ENCODE measurements around the gene ZMIZ1. TPM values are rescaled to one million over a fixed set of nuclear protein-coding genes. Genes with fewer than 3 reads are reported as not detected.

The ZMIZ1 gene
- total RNA-seq, 5 donors from 2014 or later (not counting 1 experiment from before 2014, with no cell fraction given), result 16.8 to 27.1 (median 21.2) TPM

- no peaks in the 10 kb centered on the region for H3K27me3 Mint-ChIP-seq
- no peak for DNase-seq
- no peak overlapping the region for H3K27ac Mint-ChIP-seq
- WGBS (ENCODE audit: insufficient coverage), result 97% methylated on average over 10 of the region's 14 CpGs
- ChIA-PET CTCF (no interaction called here), POLR2A (no interaction called here)
- H3K9me3 Mint-ChIP-seq, result no peaks in the 10 kb centered on the region
- Histone ChIP-seq H3K27ac (ENCODE audit: low read length) (no peak overlapping the region), H3K4me3 (ENCODE audit: control insufficient read depth in 1 of 2, extremely low read depth in 1 of 2, low read length in 1 of 2) (no peak overlapping the region), H3K36me3 (ENCODE audit: control insufficient read depth in 2 of 2, extremely low read depth in 1 of 2, insufficient read depth in 1 of 2, low read length in 1 of 2) (no peaks in the 10 kb centered on the region), H3K9me3 (no peaks in the 10 kb centered on the region), H3K4me1 (ENCODE audit: control insufficient read depth in 1 of 2, extremely low read depth in 1 of 2, insufficient read depth in 2 of 2, low read length in 2 of 2) (peaks cover 39 to 85% of the 10 kb centered on the region in 2 experiments), H3K27me3 (replicated peaks in 1 of 2; ENCODE audit: control insufficient read depth in 2 of 2, extremely low read depth in 1 of 2, insufficient read depth in 2 of 2, low read length in 1 of 2) (no peaks in the 10 kb centered on the region)
- H3K4me1 Mint-ChIP-seq, result peaks cover 55 to 72% (median 64%) of the 10 kb centered on the region in 3 donors
- no peak overlapping the region for H3K4me3 Mint-ChIP-seq
- no peak for ATAC-seq (replicated peaks in 1 of 4)
- H3K36me3 Mint-ChIP-seq, result no peaks in the 10 kb centered on the region
Observed at GRCh38 chr10:79246606-79247275, 178.0 kb downstream of the ZMIZ1 start.

DNA sequence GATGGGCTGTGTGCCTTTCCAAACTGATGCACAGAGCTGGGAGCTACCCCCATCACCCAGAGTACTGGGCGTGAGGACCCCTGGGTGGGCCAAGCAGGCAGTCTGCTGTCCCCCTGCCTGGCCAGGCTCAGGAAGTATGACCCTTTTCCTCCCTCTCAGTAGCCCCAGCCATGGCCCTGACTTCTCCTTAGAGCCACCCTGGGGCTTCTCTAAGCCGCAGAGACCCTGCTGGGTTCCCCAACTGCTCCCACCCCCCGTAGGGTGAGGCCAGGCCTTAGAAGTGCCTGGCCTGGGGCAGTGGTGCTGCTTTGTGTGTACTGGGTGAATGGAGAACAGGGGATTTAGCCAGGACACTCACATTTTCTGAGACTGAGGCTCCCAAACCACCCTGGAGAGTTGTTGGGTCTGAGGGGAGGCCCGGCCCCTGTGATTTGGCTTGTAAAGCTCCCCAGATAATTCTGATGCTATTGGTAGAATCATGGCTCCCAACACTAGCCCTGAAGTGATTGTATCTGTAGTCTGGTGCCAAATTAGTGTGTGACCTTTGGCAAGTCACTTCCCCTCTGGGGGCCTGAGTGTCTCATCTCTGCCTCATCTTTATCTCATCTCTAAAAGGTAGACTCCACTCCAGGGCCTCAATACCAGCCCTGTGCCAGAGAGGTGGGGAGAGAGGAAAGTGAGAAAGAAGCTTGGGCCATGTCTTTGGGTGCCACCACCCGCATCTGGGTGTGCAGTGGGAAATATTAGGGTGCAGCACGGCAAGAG, 178.8 kb downstream of the ZMIZ1 start:
- H3K36me3 ChIP-seq (ENCODE audit: control insufficient read depth in 2 of 2, extremely low read depth in 1 of 2, insufficient read depth in 1 of 2, low read length in 1 of 2), result no peaks in the 10 kb centered on the region
- ATAC-seq (replicated peaks in 1 of 4) (no peak), DNase-seq (no peak)
- POLR2A ChIA-PET, result no interaction called here
- no peak overlapping the region for H3K4me3 ChIP-seq (ENCODE audit: control insufficient read depth in 1 of 2, extremely low read depth in 1 of 2, low read length in 1 of 2)
- peaks cover 37 to 79% of the 10 kb centered on the region in 2 experiments for H3K4me1 ChIP-seq (ENCODE audit: control insufficient read depth in 1 of 2, extremely low read depth in 1 of 2, insufficient read depth in 2 of 2, low read length in 2 of 2)
- Mint-ChIP-seq H3K27me3 (no peaks in the 10 kb centered on the region), H3K9me3 (no peaks in the 10 kb centered on the region), H3K4me3 (peak overlapping the region in 1 of 3 donors; percentile 46), H3K27ac (peak overlapping the region; percentile 40 to 49), H3K4me1 (peaks cover 52 to 72% (median 64%) of the 10 kb centered on the region in 3 donors), H3K36me3 (no peaks in the 10 kb centered on the region)
- no peaks in the 10 kb centered on the region for H3K9me3 ChIP-seq
- peak overlapping the region; percentile 25 for H3K27ac ChIP-seq (ENCODE audit: low read length)
- CTCF ChIA-PET, result no interaction called here
- H3K27me3 ChIP-seq (replicated peaks in 1 of 2; ENCODE audit: control insufficient read depth in 2 of 2, extremely low read depth in 1 of 2, insufficient read depth in 2 of 2, low read length in 1 of 2), result no peaks in the 10 kb centered on the region
- WGBS (ENCODE audit: insufficient coverage), result 72% methylated on average over 4 of the region's 6 CpGs

- peak in 5 of 35 experiments; percentile 15 to 51 (median 30) for DNase-seq
- peaks cover 37 to 77% of the 10 kb centered on the region in 2 experiments for H3K4me1 ChIP-seq (ENCODE audit: control insufficient read depth in 1 of 2, extremely low read depth in 1 of 2, insufficient read depth in 2 of 2, low read length in 2 of 2)
- ATAC-seq (replicated peaks in 1 of 4), result no peak
- peak overlapping the region; percentile 18 for H3K27ac ChIP-seq (ENCODE audit: low read length)
- Mint-ChIP-seq H3K4me3 (peak overlapping the region in 1 of 3 donors; percentile 46), H3K9me3 (no peaks in the 10 kb centered on the region), H3K27me3 (no peaks in the 10 kb centered on the region), H3K36me3 (no peaks in the 10 kb centered on the region), H3K4me1 (peaks cover 52 to 72% (median 69%) of the 10 kb centered on the region in 3 donors), H3K27ac (peak overlapping the region; percentile 21 to 49)
- no peak overlapping the region for H3K4me3 ChIP-seq (ENCODE audit: control insufficient read depth in 1 of 2, extremely low read depth in 1 of 2, low read length in 1 of 2)
- POLR2A ChIA-PET, result interaction anchor here in 1 of 2 donors (0.6 kb wide), 2 partner anchors 67 to 110 kb away, joined by 3 read pairs; no protein-coding TSS in a partner anchor
- H3K9me3 ChIP-seq, result no peaks in the 10 kb centered on the region
- CTCF ChIA-PET, result no interaction called here
- WGBS (ENCODE audit: insufficient coverage), result 72% methylated on average over 9 of the region's 12 CpGs
- no peaks in the 10 kb centered on the region for H3K27me3 ChIP-seq (replicated peaks in 1 of 2; ENCODE audit: control insufficient read depth in 2 of 2, extremely low read depth in 1 of 2, insufficient read depth in 2 of 2, low read length in 1 of 2)
- H3K36me3 ChIP-seq (ENCODE audit: control insufficient read depth in 2 of 2, extremely low read depth in 1 of 2, insufficient read depth in 1 of 2, low read length in 1 of 2), result no peaks in the 10 kb centered on the region
Observed at GRCh38 chr10:79248341-79249185, 179.8 kb downstream of the ZMIZ1 start.

GRCh38 chr10:79249186-79250121, 180.7 kb downstream of the ZMIZ1 start:
- H3K27ac ChIP-seq (ENCODE audit: low read length), result no peak overlapping the region
- no peaks in the 10 kb centered on the region for H3K27me3 ChIP-seq (replicated peaks in 1 of 2; ENCODE audit: control insufficient read depth in 2 of 2, extremely low read depth in 1 of 2, insufficient read depth in 2 of 2, low read length in 1 of 2)
- ATAC-seq (replicated peaks in 1 of 4) (peak in 1 of 4 experiments; percentile 34), DNase-seq (peak in 1 of 35 experiments; percentile 19)
- H3K4me3 ChIP-seq (ENCODE audit: control insufficient read depth in 1 of 2, extremely low read depth in 1 of 2, low read length in 1 of 2), result no peak overlapping the region
- ChIA-PET CTCF (no interaction called here), POLR2A (no interaction called here)
- WGBS (ENCODE audit: insufficient coverage), result 82% methylated on average over 16 of the region's 20 CpGs
- peaks cover 31 to 70% of the 10 kb centered on the region in 2 experiments for H3K4me1 ChIP-seq (ENCODE audit: control insufficient read depth in 1 of 2, extremely low read depth in 1 of 2, insufficient read depth in 2 of 2, low read length in 2 of 2)
- Mint-ChIP-seq H3K27me3 (no peaks in the 10 kb centered on the region), H3K36me3 (no peaks in the 10 kb centered on the region), H3K4me1 (peaks cover 47 to 67% (median 61%) of the 10 kb centered on the region in 3 donors), H3K9me3 (no peaks in the 10 kb centered on the region), H3K27ac (peak overlapping the region; percentile 27 to 52), H3K4me3 (peak overlapping the region in 1 of 3 donors; percentile 44)
- no peaks in the 10 kb centered on the region for H3K36me3 ChIP-seq (ENCODE audit: control insufficient read depth in 2 of 2, extremely low read depth in 1 of 2, insufficient read depth in 1 of 2, low read length in 1 of 2)
- no peaks in the 10 kb centered on the region for H3K9me3 ChIP-seq

GRCh38 chr10:79250259-79250658, 181.5 kb downstream of the ZMIZ1 start:
- 50% methylated on average over 1 of the region's 5 CpGs for WGBS (ENCODE audit: insufficient coverage)
- Mint-ChIP-seq H3K4me1 (peaks cover 39 to 59% (median 53%) of the 10 kb centered on the region in 3 donors), H3K27me3 (no peaks in the 10 kb centered on the region), H3K4me3 (peak overlapping the region in 1 of 3 donors; percentile 44), H3K36me3 (no peaks in the 10 kb centered on the region), H3K9me3 (no peaks in the 10 kb centered on the region), H3K27ac (no peak overlapping the region)
- Histone ChIP-seq H3K36me3 (ENCODE audit: control insufficient read depth in 2 of 2, extremely low read depth in 1 of 2, insufficient read depth in 1 of 2, low read length in 1 of 2) (no peaks in the 10 kb centered on the region), H3K4me1 (ENCODE audit: control insufficient read depth in 1 of 2, extremely low read depth in 1 of 2, insufficient read depth in 2 of 2, low read length in 2 of 2) (peaks cover 23 to 66% of the 10 kb centered on the region in 2 experiments), H3K27me3 (replicated peaks in 1 of 2; ENCODE audit: control insufficient read depth in 2 of 2, extremely low read depth in 1 of 2, insufficient read depth in 2 of 2, low read length in 1 of 2) (no peaks in the 10 kb centered on the region), H3K27ac (ENCODE audit: low read length) (no peak overlapping the region), H3K4me3 (ENCODE audit: control insufficient read depth in 1 of 2, extremely low read depth in 1 of 2, low read length in 1 of 2) (no peak overlapping the region), H3K9me3 (no peaks in the 10 kb centered on the region)
- DNase-seq, result peak in 2 of 35 experiments; percentile 19 to 45
- CTCF ChIA-PET, result interaction anchor here in 1 of 2 donors (0.8 kb wide), 1 partner anchor 1203 kb away, joined by 3 read pairs; no protein-coding TSS in a partner anchor
- no peak for ATAC-seq (replicated peaks in 1 of 4)
- POLR2A ChIA-PET, result no interaction called here

All from T-cell (primary cell).